GM13977 (cell line): Measurements from ENCODE around the gene C1orf122.

Experiments
- DNase-seq: peaks from one replicate; pipeline ENCODE4 v3.0.0; 2012; ENCODE audit warnings: low spot score
- in situ Hi-C: fragments of 300-500 bp; cut with MboI; formaldehyde crosslinking; loops from one replicate; pipeline ENCODE4 v1.12.0; 2022; ENCODE audit warnings: low sequenced_read_pairs, low pct_unique_long_range_greater_than_20kb, mixed read lengths, inconsistent platforms; ENCODE audit not compliant: unreplicated experiment
- TF ChIP-seq, protein P1 (sequence below): IDR thresholded peaks from 2 replicates; pipeline ENCODE4 v1.5.1; 2012; ENCODE audit warnings: mild to moderate bottlenecking, control low read depth; ENCODE audit not compliant: insufficient read depth; ENCODE audit errors: extremely low read depth, missing control alignments

The C1orf122 gene

DNA sequence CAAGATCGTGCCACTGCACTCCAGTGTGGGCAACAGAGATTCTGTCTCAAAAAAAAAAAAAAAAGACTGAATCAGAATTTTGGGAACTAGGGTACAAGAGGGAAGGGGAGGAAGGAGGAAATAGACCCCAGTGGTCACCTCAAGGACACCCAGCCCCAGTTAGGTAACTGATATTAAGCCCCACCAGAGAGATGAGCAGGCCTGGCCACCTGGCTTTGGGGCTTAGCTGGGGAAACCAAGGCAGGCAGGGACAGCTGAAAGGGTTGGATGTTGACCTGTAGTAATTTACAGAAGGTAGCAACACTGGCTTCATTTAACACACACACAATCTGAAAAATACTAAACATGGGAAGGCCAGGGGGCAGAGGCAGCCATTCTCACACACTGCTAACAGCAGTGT lies 5.2 kb upstream of the C1orf122 start:
- in situ Hi-C loops: no loop called here
- TF ChIP-seq, protein P1, sequence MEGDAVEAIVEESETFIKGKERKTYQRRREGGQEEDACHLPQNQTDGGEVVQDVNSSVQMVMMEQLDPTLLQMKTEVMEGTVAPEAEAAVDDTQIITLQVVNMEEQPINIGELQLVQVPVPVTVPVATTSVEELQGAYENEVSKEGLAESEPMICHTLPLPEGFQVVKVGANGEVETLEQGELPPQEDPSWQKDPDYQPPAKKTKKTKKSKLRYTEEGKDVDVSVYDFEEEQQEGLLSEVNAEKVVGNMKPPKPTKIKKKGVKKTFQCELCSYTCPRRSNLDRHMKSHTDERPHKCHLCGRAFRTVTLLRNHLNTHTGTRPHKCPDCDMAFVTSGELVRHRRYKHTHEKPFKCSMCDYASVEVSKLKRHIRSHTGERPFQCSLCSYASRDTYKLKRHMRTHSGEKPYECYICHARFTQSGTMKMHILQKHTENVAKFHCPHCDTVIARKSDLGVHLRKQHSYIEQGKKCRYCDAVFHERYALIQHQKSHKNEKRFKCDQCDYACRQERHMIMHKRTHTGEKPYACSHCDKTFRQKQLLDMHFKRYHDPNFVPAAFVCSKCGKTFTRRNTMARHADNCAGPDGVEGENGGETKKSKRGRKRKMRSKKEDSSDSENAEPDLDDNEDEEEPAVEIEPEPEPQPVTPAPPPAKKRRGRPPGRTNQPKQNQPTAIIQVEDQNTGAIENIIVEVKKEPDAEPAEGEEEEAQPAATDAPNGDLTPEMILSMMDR: no peak
- no peak for DNase-seq

DNA sequence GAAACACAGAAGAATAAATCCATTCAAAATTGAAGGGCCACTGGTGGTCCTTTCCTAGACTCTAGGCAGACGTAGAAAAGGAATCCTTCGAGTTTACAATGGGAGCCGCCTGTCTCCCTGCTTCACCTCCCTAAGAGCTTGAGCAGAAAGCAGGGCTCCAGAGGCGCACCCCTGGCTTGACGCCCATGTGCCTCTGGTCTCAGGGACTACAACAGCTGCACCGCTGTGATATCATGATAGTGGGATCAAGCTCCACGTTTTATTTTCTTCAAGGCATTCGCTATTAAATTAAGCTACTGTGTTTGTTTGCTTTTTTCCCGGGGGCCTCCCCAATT lies 403 bp upstream of the C1orf122 start:
- no peak for DNase-seq
- TF ChIP-seq, protein P1: no peak
- in situ Hi-C loops: no loop called here

DNA sequence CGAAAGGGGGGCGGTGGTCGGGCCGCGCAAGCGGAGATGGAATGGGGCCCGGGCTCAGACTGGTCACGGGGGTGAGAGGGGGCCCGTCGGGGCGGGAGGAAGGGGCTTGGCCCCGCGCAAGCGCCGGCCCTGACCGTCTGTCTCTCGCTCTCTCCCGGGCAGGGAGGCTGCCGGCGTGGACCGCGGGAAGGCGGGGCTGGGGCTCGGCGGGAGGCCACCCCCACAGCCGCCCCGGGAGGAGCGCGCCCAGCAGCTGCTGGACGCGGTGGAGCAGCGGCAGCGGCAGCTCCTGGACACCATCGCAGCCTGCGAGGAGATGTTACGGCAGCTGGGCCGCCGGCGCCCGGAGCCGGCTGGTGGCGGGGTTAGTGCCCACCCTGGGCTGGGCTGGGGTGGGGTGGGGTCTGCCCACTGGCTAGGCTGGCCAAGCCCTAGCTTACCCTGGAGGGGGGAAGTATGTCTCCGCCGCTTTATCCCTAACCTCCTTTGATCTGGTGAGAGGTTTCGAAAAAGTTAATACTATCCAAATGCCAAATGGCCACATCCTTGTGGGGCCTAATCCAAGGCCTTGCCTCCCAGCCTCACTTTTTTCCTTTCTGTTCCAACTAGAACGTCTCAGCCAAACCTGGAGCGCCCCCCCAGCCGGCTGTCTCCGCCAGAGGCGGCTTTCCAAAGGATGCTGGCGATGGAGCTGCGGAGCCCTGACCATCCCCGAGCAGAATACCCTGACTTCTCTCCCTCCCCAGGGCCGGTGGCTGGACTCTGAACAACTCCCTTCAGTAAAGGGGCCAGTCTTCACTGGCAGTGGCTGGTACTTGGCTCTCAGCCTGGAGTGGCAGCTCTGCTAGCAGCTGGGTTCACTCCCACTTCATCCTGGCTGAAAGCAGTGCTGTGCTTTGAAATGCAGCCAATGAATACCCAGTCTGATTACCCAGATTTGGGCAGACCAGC lies 1.1 kb downstream of the C1orf122 start:
- TF ChIP-seq, protein P1: no peak
- peak; percentile 88 for DNase-seq
- in situ Hi-C loops: no loop called here

DNA sequence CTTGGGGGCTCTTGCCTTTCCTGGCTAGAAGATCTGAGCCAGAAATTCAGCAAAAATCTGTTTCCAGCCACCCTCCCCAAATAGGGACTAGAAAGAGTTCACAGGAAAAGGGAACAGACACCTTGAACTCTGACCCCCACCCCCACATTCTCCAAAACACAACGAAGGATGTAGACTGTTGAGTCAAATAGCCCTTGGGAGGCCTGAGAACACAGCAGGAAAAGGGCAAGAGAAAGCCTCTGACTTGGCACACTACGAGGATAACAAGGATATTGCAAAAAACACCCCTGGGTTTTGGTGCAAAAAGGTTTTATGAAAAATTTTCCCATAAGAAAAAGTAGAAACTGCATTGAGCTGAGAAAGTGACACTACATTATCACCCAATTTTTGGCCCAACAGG lies 2.4 kb downstream of the C1orf122 start:
- TF ChIP-seq, protein P1: no peak
- DNase-seq: no peak
- in situ Hi-C loops: no loop called here

DNA sequence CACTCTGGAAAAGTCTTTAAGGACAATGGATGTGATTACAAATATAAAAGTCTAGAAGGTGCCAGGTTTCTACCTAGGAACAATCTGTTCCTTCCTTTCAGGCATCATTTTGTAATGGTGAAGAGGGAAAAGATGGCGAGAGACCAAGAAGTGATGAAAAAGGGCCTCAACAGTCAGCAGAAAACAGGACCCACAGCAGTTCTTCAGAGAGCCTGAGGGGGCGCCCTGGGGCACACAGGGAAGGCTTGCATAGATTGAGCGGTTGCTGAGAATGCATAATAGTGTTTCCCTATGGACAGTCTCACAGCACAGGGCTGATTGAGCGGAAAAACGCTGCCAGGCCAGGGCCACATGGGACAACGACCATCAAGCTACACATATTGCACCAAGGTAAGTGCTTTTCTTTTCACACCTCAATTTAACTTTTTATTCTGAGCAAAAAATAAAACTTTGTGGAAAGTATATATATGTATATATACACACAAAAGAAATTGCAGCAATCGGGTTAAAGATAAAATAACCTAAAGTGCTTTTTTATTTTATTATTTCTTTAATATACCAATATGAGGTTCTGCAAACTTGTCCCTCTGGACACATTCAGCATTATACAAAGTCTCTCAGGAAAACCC lies 3.6 kb downstream of the C1orf122 start:
- TF ChIP-seq, protein P1: peak; percentile 89
- peak; percentile 74 for DNase-seq
- in situ Hi-C loops: no loop called here

DNA sequence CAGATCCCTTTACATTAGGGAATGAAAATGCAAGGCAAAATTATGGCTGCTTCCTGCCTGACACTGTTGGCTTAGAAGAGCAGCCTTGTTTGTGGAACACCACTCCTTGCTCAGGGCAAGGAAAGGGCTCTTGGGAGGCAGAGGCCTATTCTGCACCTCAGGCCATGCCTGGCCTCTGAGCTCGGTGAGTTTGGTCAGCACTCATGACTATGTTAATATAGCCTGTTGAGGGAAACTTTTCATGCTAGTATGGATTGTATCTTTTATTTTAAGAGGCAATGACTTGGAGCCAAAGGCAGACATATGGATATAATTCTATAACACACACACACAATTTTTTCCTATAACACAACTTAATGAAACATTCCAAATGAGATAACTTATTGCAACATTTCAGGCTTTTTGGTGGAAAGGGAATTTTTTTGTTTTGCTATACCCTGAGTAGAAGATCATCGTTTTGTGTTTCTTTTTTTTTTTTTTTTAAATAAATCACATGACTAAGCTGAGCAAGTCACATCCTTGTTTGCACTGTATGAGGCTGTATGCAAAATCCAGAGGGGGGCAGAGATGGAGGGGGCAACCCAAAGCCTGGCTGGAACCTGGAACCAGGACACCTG lies 6.0 kb downstream of the C1orf122 start:
- DNase-seq: no peak
- TF ChIP-seq, protein P1: no peak
- in situ Hi-C loops: no loop called here
